K562 (cell line): ENCODE data around the gene POLD1. TPM values are rescaled to one million over a fixed set of nuclear protein-coding genes. Genes with fewer than 3 reads are reported as not detected.

Experiments
- ATAC-seq: fragments of 200-7000 bp; cut with Tn5 transposase; 3 replicates; pipeline ENCODE4 v1.9.1; 2020; ENCODE audit warnings: moderate library complexity
- BruUV-seq: library from RNA; stranded (reverse); fragments of 400-500 nt; replicated peaks from 2 replicates; lab custom pipeline; 2021; lab: Mats Ljungman, UMichigan
- CTCF ChIA-PET: fragments of 300-600 bp; formaldehyde crosslinking; extraction: SDS; loops from one replicate; lab custom pipeline; 2021; ENCODE audit warnings: low intra/inter-chr PET ratio; lab: Yijun Ruan, JAX
- POLR2A ChIA-PET: fragments of 300-600, 350-650 bp; sonication (Branson Sonifier 250); formaldehyde crosslinking; extraction: SDS; loops from one replicate; lab custom pipeline; 2021; ENCODE audit warnings: antibody characterized with exemption, inconsistent platforms; lab: Yijun Ruan, JAX
- DNase-seq, 4 experiments: peaks; one replicate each; pipeline versions ENCODE4 v3.0.0 to v3.0.0-alpha.2; 2011 to 2018; ENCODE audit warnings: low spot score in 3 of 4, mixed read lengths in 3 of 4; ENCODE audit errors: extremely low read depth in 1 of 4
- FAIRE-seq: peaks from 2 replicates; lab custom pipeline; 2011; peaks lifted over from hg19 to GRCh38; lab: Jason Lieb, UNC
- H2AFZ ChIP-seq: 2 replicates; pipeline ENCODE4 v1.6.0; 2011; ENCODE audit warnings: low read depth, low read length, control low read depth, inconsistent platforms
- H3K27ac ChIP-seq: fragments of 200-600 bp; 3 replicates; pipeline ENCODE4 v1.8.0; 2011; ENCODE audit warnings: low read depth, mild to moderate bottlenecking, control low read depth, inconsistent platforms, low read length, moderate library complexity, mixed read lengths; ENCODE audit errors: extremely low read depth
- H3K27me3 ChIP-seq, 2 experiments: fragments of 300-600 bp in 1 of 2; 2 replicates in 1 of 2; 3 replicates in 1 of 2; pipeline versions ENCODE4 v1.6.0 to v1.8.0; 2011; ENCODE audit warnings: inconsistent platforms in 2 of 2, low read length in 2 of 2, mild to moderate bottlenecking in 1 of 2, mixed read lengths in 1 of 2, moderate library complexity in 1 of 2; ENCODE audit not compliant: control insufficient read depth in 2 of 2, insufficient read depth in 2 of 2
- H3K36me3 ChIP-seq: fragments of 300-600 bp; 3 replicates; pipeline ENCODE4 v1.8.0; 2011; ENCODE audit warnings: mild to moderate bottlenecking, low read length, inconsistent platforms; ENCODE audit not compliant: control insufficient read depth, insufficient read depth
- H3K4me1 ChIP-seq, 2 experiments: fragments of 200-600 bp in 1 of 2; replicated peaks in 1 of 2; 2 replicates in 1 of 2; 3 replicates in 1 of 2; pipeline versions ENCODE4 v1.5.1 to v1.8.0; 2011; ENCODE audit warnings: inconsistent platforms in 2 of 2, low read length in 2 of 2, mild to moderate bottlenecking in 1 of 2, mixed read lengths in 1 of 2, moderate library complexity in 1 of 2; ENCODE audit not compliant: control insufficient read depth in 2 of 2, insufficient read depth in 2 of 2
- H3K4me2 ChIP-seq: 2 replicates; pipeline ENCODE4 v1.6.1; 2011; ENCODE audit warnings: low read length, control low read depth, inconsistent platforms, mixed read lengths; ENCODE audit not compliant: insufficient read depth
- H3K4me3 ChIP-seq: fragments of 200-600 bp; sonication (generic), shearing (Covaris generic); 2 replicates; pipeline ENCODE4 v1.5.1; 2016; ENCODE audit warnings: control low read depth, inconsistent platforms
- H3K79me2 ChIP-seq: fragments of 200-600 bp; 3 replicates; pipeline ENCODE4 v1.8.0; 2011; ENCODE audit warnings: low read length, inconsistent platforms; ENCODE audit not compliant: control insufficient read depth, insufficient read depth
- H3K9ac ChIP-seq, 2 experiments: 2 replicates each; pipeline versions ENCODE4 v1.6.0 to v1.6.1; 2011; ENCODE audit warnings: low read depth in 2 of 2, low read length in 2 of 2, control low read depth in 1 of 2, inconsistent platforms in 1 of 2, mild to moderate bottlenecking in 1 of 2, mixed read lengths in 1 of 2; ENCODE audit not compliant: insufficient read depth in 1 of 2
- H3K9me1 ChIP-seq: one replicate; pipeline ENCODE4 v1.6.0; 2011; ENCODE audit warnings: inconsistent platforms, mild to moderate bottlenecking, low read length, moderate library complexity; ENCODE audit not compliant: control insufficient read depth, insufficient read depth
- H3K9me3 ChIP-seq: replicated peaks from 2 replicates; pipeline ENCODE4 v1.5.1; 2011; ENCODE audit warnings: low read depth, low read length, inconsistent platforms; ENCODE audit not compliant: control insufficient read depth, insufficient read depth
- H4K20me1 ChIP-seq: replicated peaks from 2 replicates; pipeline ENCODE4 v1.6.1; 2011; ENCODE audit warnings: low read length, inconsistent platforms, mixed read lengths; ENCODE audit not compliant: control insufficient read depth, insufficient read depth
- CBX1 ChIP-seq: sonication (generic); IDR thresholded peaks from 2 replicates; pipeline ENCODE4 v1.6.1; 2016; ENCODE audit warnings: antibody characterized with exemption, low read depth, mild to moderate bottlenecking
- KLF10 ChIP-seq: fragments of 250-450 bp; sonication (Bioruptor Pico); IDR thresholded peaks from 2 replicates; pipeline ENCODE4 v1.6.1; 2021; ENCODE audit warnings: matching md5 sums
- POLR2B ChIP-seq: fragments of 450-650 bp; IDR thresholded peaks from 2 replicates; pipeline ENCODE4 v1.6.1; 2018; ENCODE audit warnings: low read depth; ENCODE audit not compliant: partially characterized antibody
- POLR2G ChIP-seq: fragments of 200-400 bp; formaldehyde crosslinking; IDR thresholded peaks from 2 replicates; pipeline ENCODE4 v1.6.1; 2017; ENCODE audit warnings: low read depth, mild to moderate bottlenecking, antibody characterized with exemption, low read length, moderate library complexity
- SREBF1 ChIP-seq: fragments of 150-350 bp; IDR thresholded peaks from 2 replicates; pipeline ENCODE4 v1.6.1; 2014; ENCODE audit warnings: antibody characterized with exemption, low read depth, low read length, borderline replicate concordance
- WGBS: fragments of 100-300 bp; shearing (Covaris generic); methylation state at CpG from one replicate; pipeline ENCODE4 v1.1.6; 2016; ENCODE audit warnings: low coverage, mixed read lengths; ENCODE audit not compliant: insufficient coverage; ENCODE audit errors: missing lambda C conversion rate; 5-methylcytosine and 5-hydroxymethylcytosine counted together
- in situ Hi-C: fragments of 300-500 bp; cut with MboI; formaldehyde crosslinking; loops from 4 replicates; pipeline ENCODE4 v1.15.0; 2018; ENCODE audit warnings: inconsistent platforms, mixed read lengths
- intact Hi-C: fragments of 100-400 bp; cut with micrococcal nuclease; formaldehyde crosslinking; loops from 2 replicates; pipeline ENCODE4 v1.14.2; 2022
- polyA plus RNA-seq, 8 experiments: library from polyadenylated mRNA; depleted of rRNA in 4 of 8; stranded (reverse) in 5 of 8; unstranded in 3 of 8; fragments of >200 nt; fragmentation: Nextera tagmentation in 2 of 8; fragmentation: Illumina TruSeq in 1 of 8; extraction: Ambion mirVana in 2 of 8; extraction: Trizol in 1 of 8; gene quantifications; 2 replicates each; pipeline versions ENCODE4 v1.2.1 to v1.2.3, GENCODE V29; 2011 to 2014; ENCODE audit warnings: inconsistent platforms in 1 of 8, missing spikeins in 1 of 8
- total RNA-seq, 7 experiments: library from RNA; depleted of rRNA in 6 of 7; stranded (reverse); fragments of >200 nt in 6 of 7; fragmentation: Illumina TruSeq in 2 of 7; extraction: Trizol in 2 of 7; gene quantifications; 2 replicates each; pipeline versions ENCODE4 v1.2.1 to v1.2.3, GENCODE V29; 2011 to 2021; ENCODE audit warnings: low replicate concordance in 1 of 7
- TF ChIP-seq, protein P1 (sequence below), 2 experiments: IDR thresholded peaks in 1 of 2; conservative IDR thresholded peaks in 1 of 2; 2 replicates each; pipeline ENCODE4 v1.6.1; 2016; ENCODE audit warnings: low read depth in 2 of 2, mild to moderate bottlenecking in 1 of 2, missing compliant biosample characterization in 1 of 2, missing genetic modification characterization in 1 of 2, moderate library complexity in 1 of 2

POLD1 gene
- total and polyA plus RNA-seq, 9 of the 15 experiments (the other 6 are each of a cell fraction or from before 2014, with no cell fraction given) = 1.3 to 312 (median 47.8) TPM

DNA sequence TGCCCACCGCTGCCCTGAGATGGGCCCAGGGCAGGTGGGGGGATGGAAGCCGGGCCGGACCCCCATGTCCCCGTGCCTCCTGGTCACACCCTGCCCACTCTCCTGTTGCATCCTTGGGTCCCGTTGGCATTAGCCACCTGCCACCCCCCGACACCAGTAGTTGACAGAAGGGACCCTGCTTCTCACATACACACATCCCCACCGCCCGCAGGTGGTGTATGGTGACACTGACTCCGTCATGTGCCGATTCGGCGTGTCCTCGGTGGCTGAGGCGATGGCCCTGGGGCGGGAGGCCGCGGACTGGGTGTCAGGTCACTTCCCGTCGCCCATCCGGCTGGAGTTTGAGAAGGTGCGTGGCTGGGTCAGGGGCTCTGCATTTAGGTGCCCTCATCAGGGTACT is 29.4 kb downstream of the POLD1 start:
- no peaks in the 10 kb centered on the region for H3K9me1 ChIP-seq
- 93% methylated on average over 15 of the region's 21 CpGs for WGBS
- CTCF ChIA-PET = interaction anchor here (2.2 to 2.4 kb wide), 2 partner anchors 45 to 56 kb away, joined by 13 to 14 read pairs; no protein-coding TSS in a partner anchor
- H3K9ac ChIP-seq = peak overlapping the region in 1 of 2 experiments; percentile 43; a peak in 1 of 4 replicates
- no peak for FAIRE-seq
- no peak overlapping the region for H3K4me2 ChIP-seq
- H3K36me3 ChIP-seq = peaks cover 77% of the 10 kb centered on the region; the same call in 2 of the 3 replicates
- H3K9me3 ChIP-seq = no peaks in the 10 kb centered on the region
- no peaks in the 10 kb centered on the region for H3K79me2 ChIP-seq
- no peak overlapping the region for H3K4me3 ChIP-seq
- BruUV-seq = no TSS peak
- ATAC-seq = no peak
- peaks cover 13 to 59% of the 10 kb centered on the region in 2 experiments for H3K4me1 ChIP-seq
- no peak for TF ChIP-seq POLR2B
- peak; percentile 62 for TF ChIP-seq POLR2G
- no peak for TF ChIP-seq CBX1
- no peak for TF ChIP-seq SREBF1
- TF ChIP-seq KLF10 = no peak
- TF ChIP-seq, protein P1, sequence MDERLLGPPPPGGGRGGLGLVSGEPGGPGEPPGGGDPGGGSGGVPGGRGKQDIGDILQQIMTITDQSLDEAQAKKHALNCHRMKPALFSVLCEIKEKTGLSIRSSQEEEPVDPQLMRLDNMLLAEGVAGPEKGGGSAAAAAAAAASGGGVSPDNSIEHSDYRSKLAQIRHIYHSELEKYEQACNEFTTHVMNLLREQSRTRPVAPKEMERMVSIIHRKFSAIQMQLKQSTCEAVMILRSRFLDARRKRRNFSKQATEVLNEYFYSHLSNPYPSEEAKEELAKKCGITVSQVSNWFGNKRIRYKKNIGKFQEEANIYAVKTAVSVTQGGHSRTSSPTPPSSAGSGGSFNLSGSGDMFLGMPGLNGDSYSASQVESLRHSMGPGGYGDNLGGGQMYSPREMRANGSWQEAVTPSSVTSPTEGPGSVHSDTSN (CRISPR knock-in tag; IDR thresholded peaks at IDR 0.05; ENCODE audit: low read depth) = no peak
- TF ChIP-seq, protein P1 (tag; conservative IDR thresholded peaks at IDR 0.05; ENCODE audit: low read depth) = no peak
- TF ChIP-seq, all 486 proteins: peak for 1
- in situ Hi-C loops = no loop called here
- POLR2A ChIA-PET = no interaction called here
- Histone ChIP-seq H4K20me1 (no peaks in the 10 kb centered on the region), H3K27ac (no peak overlapping the region), H2AFZ (no peak overlapping the region), H3K27me3 (no peaks in the 10 kb centered on the region)
- no peak for DNase-seq
- intact Hi-C loops = no loop called here
